Middle frontal gyrus (tissue), 1 donor: Measurements from ENCODE around the gene RHD.
A peak's percentile ranks its signal among the peaks of the same experiment; 100 is the strongest.
"Not testable (repeated sequence)": the region's sequence is repeated elsewhere in the genome, so short reads cannot be mapped to it uniquely, and the experiment has no call there.

ENCODE experiments used
- DNase-seq: peaks from one replicate; pipeline ENCODE4 v3.0.0-alpha.2; 2015; ENCODE audit warnings: low spot score; ENCODE audit errors: extremely low spot score

The RHD gene

DNA sequence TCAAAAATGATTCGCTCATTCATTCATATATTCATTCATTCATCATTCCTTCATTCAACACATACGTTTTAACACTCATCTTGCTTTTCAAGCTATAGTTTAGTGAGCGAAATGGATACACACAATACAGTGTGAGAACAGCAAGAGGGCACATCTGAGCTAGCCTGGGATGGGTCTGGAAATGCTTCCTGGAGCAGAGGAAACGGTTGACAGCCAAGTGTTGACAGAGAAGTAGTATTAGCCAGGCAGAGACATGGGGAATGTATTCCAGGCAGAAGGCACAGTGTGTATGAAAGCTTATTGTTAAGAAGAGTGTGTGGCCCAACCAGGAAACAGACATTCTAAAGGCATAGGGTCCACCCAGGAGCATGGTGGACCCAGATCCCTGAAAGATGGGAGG lies 32.6 kb downstream of the RHD start:
- DNase-seq = not testable (repeated sequence)

DNA sequence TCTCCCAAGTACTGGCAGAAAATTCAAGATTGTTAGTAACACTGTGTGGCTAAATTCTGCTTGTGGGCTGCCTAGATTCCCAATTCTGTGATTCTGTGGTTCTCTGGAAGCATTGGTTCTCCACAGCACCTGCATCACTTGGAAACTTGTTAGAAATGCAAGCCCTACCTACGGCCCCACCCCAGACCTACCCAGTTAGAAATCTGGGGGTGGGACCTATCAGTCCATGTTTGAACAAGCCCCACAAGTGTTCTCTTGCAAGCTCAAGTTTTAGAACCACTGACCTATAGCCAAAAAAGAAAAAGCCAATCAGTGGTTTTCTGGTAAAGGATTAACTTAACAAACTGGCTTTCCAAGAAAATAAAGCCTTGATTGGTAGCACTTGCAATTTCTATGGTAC lies 35.9 kb downstream of the RHD start:
- not testable (repeated sequence) for DNase-seq

DNA sequence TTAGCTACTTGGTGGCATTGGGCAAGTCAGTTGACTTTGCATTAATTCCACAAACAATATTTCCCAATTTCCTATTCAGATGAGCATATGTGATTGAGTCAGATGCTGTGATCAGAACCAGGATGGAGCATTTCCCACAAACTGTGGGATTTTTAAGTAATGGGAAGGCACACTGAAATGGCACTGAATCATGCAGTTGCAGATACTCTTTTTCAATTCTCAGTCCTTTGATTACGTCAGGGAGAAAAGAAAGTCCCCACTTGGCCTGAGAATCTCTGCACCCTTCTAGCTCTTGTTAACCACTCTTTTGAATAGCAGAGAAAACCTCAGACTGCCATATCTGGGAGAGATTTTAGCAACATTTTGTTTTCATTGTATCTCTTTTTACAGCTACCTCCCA lies 36.8 kb downstream of the RHD start:
- not testable (repeated sequence) for DNase-seq

GRCh38 chr1:25309486-25309885 lies 37.2 kb downstream of the RHD start:
- not testable (repeated sequence) for DNase-seq

- not testable (repeated sequence) for DNase-seq
Observed at GRCh38 chr1:25312806-25313470, 40.6 kb downstream of the RHD start.

DNA sequence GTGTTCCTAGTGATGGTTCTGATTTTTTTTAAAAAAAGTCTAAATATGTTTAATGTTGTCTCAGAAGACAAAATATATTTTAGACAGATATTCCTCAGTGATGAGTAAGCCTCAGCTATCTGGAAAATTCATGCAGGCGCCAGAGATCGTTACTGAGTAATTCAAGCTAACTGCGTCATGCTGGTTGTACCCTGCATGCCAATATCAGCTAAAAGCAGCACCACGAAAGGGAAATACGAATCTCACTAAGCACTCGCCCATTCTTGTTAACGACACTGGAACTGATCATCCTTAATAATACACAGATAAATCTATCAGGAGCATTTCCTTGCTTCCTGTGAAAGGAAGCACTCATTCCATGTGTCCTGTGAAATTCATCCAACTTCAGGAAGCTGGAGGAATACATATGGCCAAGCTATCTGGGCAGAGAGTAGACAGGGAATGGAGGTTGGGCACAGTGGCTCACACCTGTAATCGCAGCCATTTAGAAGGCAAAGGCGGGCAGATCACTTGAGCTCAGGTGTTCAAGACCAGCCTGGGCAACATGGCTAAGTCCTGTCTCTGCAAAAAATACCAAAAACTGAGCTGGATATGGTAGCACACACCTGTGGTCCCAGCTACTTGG lies 48.1 kb downstream of the RHD start:
- DNase-seq = not testable (repeated sequence)

DNA sequence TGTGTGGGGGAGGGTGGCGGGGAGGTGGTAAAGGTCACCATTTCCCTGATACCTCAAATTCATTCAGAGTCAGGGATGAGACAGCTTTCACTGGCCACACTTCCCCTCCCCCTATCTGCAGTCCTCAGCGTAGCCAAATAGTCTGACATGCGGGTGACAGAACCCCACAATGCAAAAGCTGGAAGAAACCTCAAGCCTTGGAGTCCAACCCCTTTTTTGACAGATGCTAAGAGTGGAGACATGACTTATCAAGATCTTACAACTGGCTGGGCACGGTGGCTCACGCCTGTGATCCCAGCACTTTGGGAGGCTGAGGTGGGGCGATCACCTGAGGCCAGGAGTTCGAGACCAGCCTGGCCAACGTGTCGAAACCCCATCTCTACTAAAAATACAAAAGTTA lies 49.8 kb downstream of the RHD start:
- not testable (repeated sequence) for DNase-seq

- DNase-seq = not testable (repeated sequence)
Observed at GRCh38 chr1:25324407-25324806, 52.1 kb downstream of the RHD start.

DNA sequence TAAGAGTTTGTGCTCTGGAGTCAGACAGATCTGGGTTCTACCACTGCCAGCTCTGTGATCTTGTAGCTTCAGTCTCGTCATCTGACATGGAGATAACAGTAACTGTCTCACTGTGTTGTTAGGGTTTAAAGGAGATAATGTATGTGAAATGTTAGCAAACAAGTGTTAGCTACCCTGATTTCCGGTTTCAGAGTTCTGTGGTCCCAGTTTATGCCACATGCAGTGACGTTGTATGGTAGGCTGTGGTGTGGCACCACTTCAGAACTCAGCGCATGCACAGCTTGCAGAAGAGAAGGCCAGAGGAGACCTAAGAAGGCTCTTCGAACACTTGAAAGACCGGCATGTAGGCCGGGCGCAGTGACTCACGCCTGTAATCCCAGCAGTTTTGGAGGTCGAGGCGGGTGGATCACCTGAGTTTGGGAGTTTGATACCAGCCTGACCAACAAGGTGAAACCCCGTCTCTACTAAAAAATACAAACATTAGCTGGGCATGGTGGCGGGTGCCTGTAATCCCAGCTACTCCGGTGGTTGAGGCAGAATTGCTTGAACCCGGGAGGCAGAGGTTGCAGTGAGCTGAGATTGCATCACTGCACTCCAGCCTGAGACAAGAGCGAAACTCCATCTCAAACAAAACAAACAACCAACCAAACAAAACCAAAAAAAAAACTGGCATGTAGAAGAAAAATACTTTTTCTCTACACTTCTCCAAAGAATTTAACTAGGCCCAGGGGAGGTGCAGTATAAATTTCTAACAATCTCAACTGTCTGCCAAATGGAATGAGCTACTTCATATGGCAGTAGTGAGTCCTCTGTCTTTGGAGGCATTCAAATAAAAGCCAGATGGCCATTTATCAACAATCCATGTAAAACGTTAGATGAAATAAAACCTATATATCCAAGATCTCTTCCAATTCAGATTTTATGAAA lies 55.8 kb downstream of the RHD start:
- DNase-seq = not testable (repeated sequence)

DNA sequence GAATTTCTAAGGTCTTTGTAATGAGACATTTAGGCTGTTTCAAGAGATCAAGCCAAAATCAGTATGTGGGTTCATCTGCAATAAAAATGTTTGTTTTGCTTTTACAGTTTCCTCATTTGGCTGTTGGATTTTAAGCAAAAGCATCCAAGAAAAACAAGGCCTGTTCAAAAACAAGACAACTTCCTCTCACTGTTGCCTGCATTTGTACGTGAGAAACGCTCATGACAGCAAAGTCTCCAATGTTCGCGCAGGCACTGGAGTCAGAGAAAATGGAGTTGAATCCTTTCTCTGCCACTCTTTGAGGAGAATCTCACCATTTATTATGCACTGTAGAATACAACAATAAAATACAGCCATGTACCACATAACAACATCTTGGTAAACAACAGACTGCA lies 56.5 kb downstream of the RHD start:
- DNase-seq = not testable (repeated sequence)

DNA sequence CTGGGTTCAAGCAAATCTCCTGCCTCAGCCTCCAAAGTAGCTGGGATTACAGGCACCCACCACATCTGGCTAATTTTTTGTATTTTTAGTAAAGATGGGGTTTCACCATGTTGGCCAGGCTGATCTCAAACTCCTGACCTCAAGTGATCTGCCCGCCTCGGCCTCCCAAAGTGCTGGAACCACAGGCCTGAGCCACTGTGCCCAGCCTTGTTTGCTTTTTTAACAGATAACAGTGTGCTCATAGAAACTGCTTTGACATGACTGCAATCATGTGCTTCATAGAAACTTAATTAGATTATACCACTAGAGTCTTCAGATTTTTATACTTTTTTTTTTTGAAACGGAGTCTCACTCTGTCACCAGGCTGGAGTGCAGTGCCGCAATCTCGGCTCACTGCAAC lies 57.0 kb downstream of the RHD start:
- DNase-seq = not testable (repeated sequence)

- DNase-seq = not testable (repeated sequence)
Observed at GRCh38 chr1:25329950-25330349, 57.6 kb downstream of the RHD start.

DNA sequence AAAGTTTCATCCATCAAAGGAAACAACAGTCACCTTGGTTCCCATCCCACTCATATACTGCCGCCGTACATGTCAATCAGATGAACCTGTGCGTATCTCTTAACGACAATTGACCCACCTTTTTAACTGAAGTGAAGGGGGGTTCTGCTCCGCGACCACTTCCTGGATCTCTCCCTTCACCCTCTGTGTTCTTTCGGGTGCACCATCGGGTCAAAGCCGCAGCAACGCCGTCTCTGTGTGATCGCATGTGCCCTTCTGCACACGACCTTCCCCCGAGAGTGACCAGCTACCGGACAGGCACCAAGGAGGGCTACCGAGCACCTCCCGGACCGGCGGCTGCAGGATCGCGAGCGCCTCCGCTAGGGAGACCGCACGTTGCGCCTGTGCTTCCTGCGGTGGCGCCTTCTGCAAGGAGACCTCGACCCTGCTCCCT lies 64.6 kb downstream of the RHD start:
- DNase-seq = not testable (repeated sequence)

GRCh38 chr1:25337483-25338187 lies 65.3 kb downstream of the RHD start:
- DNase-seq = not testable (repeated sequence)

DNA sequence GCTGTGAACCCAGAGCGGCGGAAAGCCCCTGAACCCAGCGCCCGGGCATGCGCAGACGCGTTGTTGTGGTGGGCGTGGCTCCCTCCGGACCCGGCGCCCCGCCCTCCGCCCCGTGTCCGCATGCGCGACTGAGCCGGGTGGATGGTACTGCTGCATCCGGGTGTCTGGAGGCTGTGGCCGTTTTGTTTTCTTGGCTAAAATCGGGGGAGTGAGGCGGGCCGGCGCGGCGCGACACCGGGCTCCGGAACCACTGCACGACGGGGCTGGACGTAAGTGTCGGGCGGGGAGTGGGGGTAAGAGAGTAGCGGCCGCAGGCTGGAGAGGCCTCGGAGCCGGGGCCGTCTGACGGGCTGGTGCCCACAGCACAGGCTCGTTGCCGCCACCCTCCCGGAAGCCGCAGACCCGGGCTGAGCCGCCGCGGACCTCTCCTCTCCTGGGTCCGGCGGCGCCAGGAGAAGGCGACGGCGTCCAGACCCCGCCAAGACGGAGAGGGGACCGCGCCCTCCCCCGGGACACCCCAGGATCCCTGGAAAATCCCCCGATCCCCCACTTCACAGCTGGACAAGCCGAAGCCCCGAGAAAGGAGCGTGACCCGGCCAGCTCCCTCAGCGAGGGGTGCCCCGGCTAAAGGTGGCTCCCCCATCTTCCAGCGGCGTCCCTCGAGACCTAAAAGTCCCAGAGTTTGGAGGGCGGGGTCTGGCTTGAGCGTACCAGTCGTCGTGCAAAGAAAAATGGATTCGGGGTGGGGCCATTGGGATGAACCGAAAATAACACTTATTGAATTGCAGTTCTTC lies 66.1 kb downstream of the RHD start, which contains the start of gene TMEM50A:
TMEM50A (plus strand) TSS at position 147 of the 794 bp plus-strand sequence. CDS start 2,153 bp downstream, outside the sequence.
- DNase-seq = peak; percentile 66

- no peak for DNase-seq
Observed at GRCh38 chr1:25338986-25339385, 66.7 kb downstream of the RHD start.

- DNase-seq = no peak
Observed at GRCh38 chr1:25341746-25342145, 69.4 kb downstream of the RHD start.

GRCh38 chr1:25342846-25343245 lies 70.5 kb downstream of the RHD start:
- DNase-seq = no peak

DNA sequence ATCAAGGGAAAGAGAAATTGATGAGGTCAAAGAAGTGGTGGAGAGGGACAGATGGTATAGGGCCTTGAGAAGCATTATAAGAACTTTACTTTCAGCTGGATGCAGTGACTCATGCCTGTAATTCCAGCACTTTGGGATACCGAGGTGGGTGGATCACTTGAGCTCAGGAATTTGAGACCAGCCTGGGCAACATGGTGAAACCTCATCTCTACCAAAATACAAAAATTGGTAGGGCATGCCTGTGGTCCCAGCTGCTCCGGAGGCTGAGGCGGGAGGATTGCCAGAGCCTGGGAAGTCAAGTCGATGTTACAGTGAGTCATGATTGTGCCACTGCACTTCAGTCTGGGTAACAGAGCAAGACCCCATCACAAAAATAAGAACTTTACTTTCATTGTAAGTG lies 71.6 kb downstream of the RHD start:
- DNase-seq = no peak

- DNase-seq = no peak
Observed at GRCh38 chr1:25347556-25347955, 75.2 kb downstream of the RHD start.
